GM18858 (cell line): ENCODE data around the gene METTL25.

Source experiments
- ATAC-seq: cut with Tn5 transposase; IDR thresholded peaks from one replicate; pipeline ENCODE4 v1.9.1; 2021; ENCODE audit not compliant: unreplicated experiment

METTL25 gene

DNA sequence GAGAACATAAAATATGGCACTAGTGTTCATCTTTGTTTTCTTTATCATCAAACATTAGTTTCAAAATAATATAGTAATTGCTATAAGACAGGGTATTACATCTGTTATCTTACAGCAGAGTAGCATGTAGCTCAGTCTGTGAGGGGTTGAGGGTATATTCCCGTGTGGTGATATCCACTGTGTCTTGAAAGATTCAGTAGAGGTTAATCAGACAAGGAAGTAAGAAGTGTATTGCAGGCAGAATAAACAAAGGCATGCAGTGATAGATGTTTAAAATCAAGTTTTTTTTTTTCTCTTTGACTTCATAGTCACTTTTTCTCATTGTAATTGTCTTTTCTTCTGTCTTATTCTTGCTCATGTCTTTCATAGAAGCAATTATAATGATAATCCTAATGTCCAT is 48.3 kb downstream of the METTL25 start:
- no peak for ATAC-seq

- no peak for ATAC-seq
These were observed 49.2 kb downstream of the METTL25 start for GRCh38 chr12:82407481-82407880.

DNA sequence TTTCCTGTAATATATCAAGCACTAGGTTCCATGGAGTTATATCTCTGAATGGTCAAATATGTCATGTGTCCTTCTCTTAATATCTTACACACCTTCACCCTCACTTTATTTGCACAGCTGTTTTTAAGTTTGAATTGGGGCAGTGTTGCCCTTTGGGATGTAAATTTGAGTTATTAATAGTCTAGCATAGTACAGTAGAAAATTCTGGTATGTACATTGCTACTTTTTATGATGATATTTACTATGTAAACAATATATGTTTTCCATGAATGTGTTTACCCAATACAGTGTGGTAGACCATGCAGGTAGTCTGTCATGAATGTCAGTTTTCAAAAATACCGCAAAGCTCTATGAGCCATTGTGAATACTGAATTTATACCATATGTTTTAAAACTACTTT is 50.5 kb downstream of the METTL25 start:
- ATAC-seq = no peak

DNA sequence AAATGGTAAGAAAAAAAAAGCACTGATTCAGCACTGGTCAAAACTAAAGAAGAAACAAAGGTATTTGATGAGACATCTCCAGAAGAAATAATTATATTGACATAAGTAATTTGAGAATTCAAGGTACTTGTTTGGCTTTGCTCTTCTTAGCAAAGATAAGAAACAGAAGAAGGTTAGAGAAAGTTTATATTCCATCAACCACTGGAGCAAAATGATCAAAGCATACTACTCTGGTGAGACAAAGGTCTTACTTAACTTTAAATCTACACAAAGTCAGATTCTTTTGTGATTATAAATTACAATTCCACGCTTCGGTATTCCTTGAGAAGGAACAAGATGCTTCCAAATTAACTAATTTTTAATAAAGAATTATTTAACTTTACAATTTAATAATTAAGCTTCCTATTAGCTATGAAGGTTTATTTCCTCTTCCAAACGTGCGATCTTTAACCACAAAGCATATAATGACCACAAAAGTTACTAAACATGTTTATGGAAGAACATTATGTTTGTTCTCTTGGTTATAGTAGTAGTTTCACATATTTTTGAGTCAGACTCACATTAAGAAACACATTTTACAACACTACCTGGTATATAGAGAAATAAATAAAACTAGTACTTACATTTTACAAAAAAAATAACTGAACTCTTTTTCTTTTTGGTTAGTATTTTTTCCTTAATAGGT is 53.4 kb downstream of the METTL25 start:
- ATAC-seq = no peak

DNA sequence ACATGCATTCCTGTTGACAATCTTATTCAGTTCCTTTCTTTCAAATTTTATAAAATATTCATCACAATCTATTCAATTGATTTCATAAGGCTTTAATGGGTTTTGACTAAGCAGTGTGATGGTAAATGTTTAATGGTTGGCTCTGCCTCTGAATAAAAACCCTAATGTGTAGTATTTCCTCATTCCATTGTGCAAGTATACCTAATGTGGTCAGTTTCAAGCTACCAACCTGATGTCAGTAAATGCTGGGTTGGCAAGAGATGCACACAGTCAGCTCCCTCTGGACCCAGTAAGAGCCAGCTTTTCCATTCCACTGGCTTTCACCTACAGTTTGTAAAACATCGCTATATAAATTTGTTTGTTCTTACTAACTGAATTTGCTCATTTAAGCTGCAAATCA is 53.9 kb downstream of the METTL25 start:
- no peak for ATAC-seq

GRCh38 chr12:82414044-82414443 is 55.7 kb downstream of the METTL25 start:
- no peak for ATAC-seq

GRCh38 chr12:82414926-82415325 is 56.6 kb downstream of the METTL25 start:
- ATAC-seq = no peak

DNA sequence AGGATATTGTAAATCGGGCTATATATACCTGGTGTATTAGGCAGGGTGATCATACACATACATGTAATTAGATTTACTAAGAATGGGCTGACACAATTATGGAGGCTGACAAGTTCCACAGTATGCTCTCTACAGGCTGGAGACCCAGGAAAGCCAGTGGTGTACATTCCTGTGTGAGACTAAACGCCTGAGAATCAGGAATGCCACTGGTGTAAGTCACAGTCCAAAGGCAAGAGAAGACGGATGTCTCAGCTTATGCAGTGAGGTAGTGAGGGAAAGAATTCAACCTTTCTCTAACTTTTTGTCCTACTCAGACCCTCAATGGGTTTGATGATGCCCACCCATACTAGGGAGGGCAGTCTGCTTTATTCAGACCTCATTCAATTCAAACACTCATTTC is 57.1 kb downstream of the METTL25 start:
- no peak for ATAC-seq

- no peak for ATAC-seq
These were observed 66.9 kb downstream of the METTL25 start for GRCh38 chr12:82425241-82425640.

- ATAC-seq = no peak
These were observed 67.8 kb downstream of the METTL25 start for GRCh38 chr12:82426081-82426480.

GRCh38 chr12:82426586-82426985 is 68.3 kb downstream of the METTL25 start:
- ATAC-seq = no peak

DNA sequence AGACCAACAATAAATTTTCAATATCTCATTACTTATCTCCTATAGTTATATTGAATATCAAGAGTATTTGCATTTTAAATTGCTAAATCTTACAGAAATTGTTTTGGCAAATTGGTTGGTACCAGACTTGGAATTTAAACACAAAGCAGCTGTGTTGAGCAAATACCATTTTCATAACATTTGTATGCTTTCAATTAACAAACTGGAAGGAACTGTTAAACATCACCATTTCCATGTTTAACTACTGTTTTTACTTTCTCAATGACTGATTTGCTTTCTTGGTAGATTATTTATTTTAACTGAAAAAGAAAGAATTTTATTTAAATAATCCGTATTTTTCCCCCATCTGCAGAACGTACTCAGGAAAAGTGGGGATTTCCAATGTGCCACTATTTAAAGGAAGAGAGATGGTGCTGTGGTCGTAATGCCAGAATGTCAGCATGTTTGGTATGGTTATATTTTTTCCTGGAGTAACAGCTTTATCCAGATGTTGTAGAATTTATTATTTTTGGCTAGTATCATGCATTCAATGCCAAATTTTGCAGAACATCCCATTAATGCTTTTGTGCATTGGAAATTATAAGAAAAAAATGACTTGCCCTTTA is 72.3 kb downstream of the METTL25 start:
- ATAC-seq = no peak

GRCh38 chr12:82434392-82434911 is 76.1 kb downstream of the METTL25 start:
- ATAC-seq = no peak

DNA sequence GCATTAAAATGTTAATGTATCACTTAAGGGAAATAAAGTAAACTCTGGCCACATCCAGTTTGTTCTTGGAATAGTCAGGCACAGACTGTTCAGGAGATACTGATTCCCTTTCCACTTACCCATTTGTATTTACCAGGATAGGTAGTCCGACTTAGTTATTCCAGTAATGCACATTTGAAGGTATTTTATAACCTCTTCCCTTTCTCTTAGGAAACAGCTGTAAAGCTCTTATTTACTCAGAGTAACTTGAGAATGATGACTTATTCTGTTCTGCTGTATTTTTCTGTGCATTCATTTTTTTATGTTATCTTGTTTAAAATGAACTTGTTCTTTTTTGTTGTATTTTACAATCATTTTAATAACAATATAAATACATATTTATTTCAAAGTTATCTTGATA is 78.0 kb downstream of the METTL25 start:
- no peak for ATAC-seq

DNA sequence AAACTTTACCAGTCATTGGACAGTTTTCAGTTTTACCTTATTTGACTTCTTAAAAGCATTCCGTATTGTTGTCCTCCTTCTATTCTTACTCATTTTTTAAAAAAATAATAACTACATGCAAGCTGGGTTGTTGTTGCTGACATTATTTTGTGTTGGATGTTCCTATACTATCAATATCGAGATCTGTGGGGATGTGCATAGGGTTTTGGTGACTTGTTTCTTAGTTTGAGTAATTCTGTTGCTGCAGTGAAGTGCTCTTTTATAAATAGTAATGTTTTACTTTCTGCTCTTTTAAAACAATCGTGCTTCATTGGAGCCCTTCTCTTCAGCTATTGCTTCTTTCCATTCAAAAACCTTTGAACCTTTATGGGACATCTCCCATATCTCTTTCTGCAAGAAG is 79.4 kb downstream of the METTL25 start:
- peak; percentile 24 for ATAC-seq

- peak; percentile 64 for ATAC-seq
These were observed 80.0 kb downstream of the METTL25 start for GRCh38 chr12:82438356-82438755.

- peak; percentile 41 for ATAC-seq
These were observed 82.6 kb downstream of the METTL25 start for GRCh38 chr12:82440885-82441284.

DNA sequence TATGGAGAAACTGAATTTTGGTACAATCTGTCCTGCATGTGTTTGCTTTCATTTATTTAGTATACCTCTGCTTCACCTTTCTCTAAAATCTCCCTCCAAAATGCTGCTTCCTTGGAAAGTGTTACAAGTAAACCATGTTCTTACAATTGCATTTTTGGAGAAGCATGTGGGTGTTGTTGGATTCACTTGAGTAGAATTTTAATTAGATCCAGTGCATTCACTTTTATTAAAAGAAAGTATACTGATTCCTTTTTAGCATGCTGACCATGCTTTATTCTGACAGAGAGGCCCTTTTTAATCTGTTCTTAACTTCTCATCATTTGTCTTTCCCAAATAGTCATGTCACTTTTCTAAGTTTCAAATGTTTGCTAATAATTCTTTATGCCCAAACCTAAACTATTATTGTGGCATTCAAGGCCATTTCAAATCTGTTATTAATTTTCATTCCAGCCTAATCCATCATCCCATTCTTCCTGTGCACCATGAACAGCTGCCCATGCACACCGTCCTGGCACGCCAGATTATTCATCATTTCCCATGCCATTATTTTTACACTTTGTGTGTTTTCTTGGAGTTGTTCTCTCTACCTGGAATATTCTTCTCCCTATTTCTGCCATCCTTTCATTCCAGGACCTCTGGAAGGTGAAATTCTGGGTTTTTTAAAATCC is 90.7 kb downstream of the METTL25 start:
- no peak for ATAC-seq

GRCh38 chr12:82456633-82457032 is 98.3 kb downstream of the METTL25 start:
- ATAC-seq = no peak

- no peak for ATAC-seq
These were observed 99.8 kb downstream of the METTL25 start for GRCh38 chr12:82458101-82458500.

- no peak for ATAC-seq
These were observed 103.1 kb downstream of the METTL25 start for GRCh38 chr12:82461393-82461792.

GRCh38 chr12:82461836-82462235 is 103.5 kb downstream of the METTL25 start:
- ATAC-seq = no peak
